GM23338 (cell line): ENCODE data around the gene RRAD. TPM values are rescaled to one million over a fixed set of nuclear protein-coding genes. Genes with fewer than 3 reads are reported as not detected.

ENCODE experiments used
- ATAC-seq: fragments of 200-7000 bp; cut with Tn5 transposase; 3 replicates; pipeline ENCODE4 v1.9.1; 2020
- DNase-seq: peaks from one replicate; pipeline ENCODE4 v3.0.0-alpha.2; 2015; ENCODE audit warnings: low spot score
- H2AFZ ChIP-seq: fragments of 200-600 bp; sonication (generic); 2 replicates; pipeline ENCODE4 v1.8.0; 2016; ENCODE audit warnings: antibody characterized with exemption, mild to moderate bottlenecking, moderate library complexity
- H3F3A ChIP-seq: fragments of 200-600 bp; sonication (generic); replicated peaks from 2 replicates; pipeline ENCODE4 v1.8.0; 2017; ENCODE audit warnings: antibody characterized with exemption, mixed run types, low read depth
- H3K27ac ChIP-seq: fragments of 200-600 bp; sonication (generic); 2 replicates; pipeline ENCODE4 v1.6.1; 2016; ENCODE audit warnings: low read depth
- H3K27me3 ChIP-seq: fragments of 200-600 bp; sonication (generic); 2 replicates; pipeline ENCODE4 v1.8.0; 2016; ENCODE audit warnings: mild to moderate bottlenecking, mixed run types, moderate library complexity; ENCODE audit not compliant: insufficient read depth
- H3K36me3 ChIP-seq: fragments of 200-600 bp; sonication (generic); 2 replicates; pipeline ENCODE4 v1.8.0; 2016; ENCODE audit warnings: mild to moderate bottlenecking; ENCODE audit not compliant: insufficient read depth
- H3K4me1 ChIP-seq: fragments of 200-600 bp; sonication (generic); 2 replicates; pipeline ENCODE4 v1.8.0; 2016; ENCODE audit warnings: mild to moderate bottlenecking, moderate library complexity; ENCODE audit not compliant: insufficient read depth
- H3K4me2 ChIP-seq: fragments of 200-600 bp; sonication (generic); 2 replicates; pipeline ENCODE4 v1.7.1; 2017; ENCODE audit warnings: mixed run types
- H3K4me3 ChIP-seq: fragments of 200-600 bp; sonication (generic); 2 replicates; pipeline ENCODE4 v1.6.1; 2016; ENCODE audit warnings: mixed run types
- H3K79me2 ChIP-seq: fragments of 200-600 bp; sonication (generic); replicated peaks from 2 replicates; pipeline ENCODE4 v1.8.0; 2017; ENCODE audit warnings: mild to moderate bottlenecking; ENCODE audit not compliant: insufficient read depth
- H3K9me2 ChIP-seq: fragments of 200-600 bp; sonication (generic); 2 replicates; pipeline ENCODE4 v1.8.0; 2017; ENCODE audit not compliant: insufficient read depth
- H4K20me1 ChIP-seq: fragments of 200-600 bp; sonication (generic); replicated peaks from 2 replicates; pipeline ENCODE4 v1.8.0; 2017; ENCODE audit warnings: mild to moderate bottlenecking; ENCODE audit not compliant: insufficient read depth
- H3K27ac Mint-ChIP-seq: 2 replicates; pipeline ENCODE4 v1.8.0; 2020; ENCODE audit warnings: inconsistent platforms, mild to moderate bottlenecking, moderate library complexity, mixed read lengths
- H3K27me3 Mint-ChIP-seq: 3 replicates; pipeline ENCODE4 v1.8.0; 2022; ENCODE audit warnings: low read depth, mild to moderate bottlenecking, moderate library complexity, mixed read lengths, inconsistent platforms; ENCODE audit not compliant: insufficient read depth, poor library complexity
- H3K36me3 Mint-ChIP-seq: 3 replicates; pipeline ENCODE4 v1.8.0; 2021; ENCODE audit warnings: low read depth, mild to moderate bottlenecking, inconsistent platforms, moderate library complexity, mixed read lengths
- H3K4me1 Mint-ChIP-seq: 3 replicates; pipeline ENCODE4 v1.8.0; 2020; ENCODE audit warnings: mild to moderate bottlenecking, inconsistent platforms, mixed read lengths
- H3K4me3 Mint-ChIP-seq: 3 replicates; pipeline ENCODE4 v1.8.0; 2021; ENCODE audit warnings: moderate library complexity, mild to moderate bottlenecking, inconsistent platforms, mixed read lengths
- H3K9me3 Mint-ChIP-seq: 3 replicates; pipeline ENCODE4 v1.8.0; 2020; ENCODE audit warnings: moderate library complexity, mild to moderate bottlenecking, inconsistent platforms, mixed read lengths
- CREB1 ChIP-seq: fragments of 250-450 bp; sonication (Bioruptor Pico); IDR thresholded peaks from 2 replicates; pipeline ENCODE4 v1.5.0; 2020; ENCODE audit warnings: low read depth, mild to moderate bottlenecking, moderate library complexity
- EZH2 ChIP-seq: fragments of 200-600 bp; sonication (generic); IDR thresholded peaks from one replicate; pipeline ENCODE4 v1.8.0; 2017; ENCODE audit warnings: antibody characterized with exemption, mild to moderate bottlenecking, low read depth; ENCODE audit not compliant: unreplicated experiment
- EZH2phosphoT487 ChIP-seq: fragments of 200-600 bp; sonication (generic); IDR thresholded peaks from one replicate; pipeline ENCODE4 v1.8.1; 2018; ENCODE audit warnings: antibody characterized with exemption; ENCODE audit not compliant: unreplicated experiment
- JUNB ChIP-seq: IDR thresholded peaks from one replicate; pipeline ENCODE4 v1.6.1; 2016; ENCODE audit warnings: antibody characterized with exemption; ENCODE audit not compliant: unreplicated experiment
- NANOG ChIP-seq: IDR thresholded peaks from 2 replicates; pipeline ENCODE4 v1.6.1; 2016; ENCODE audit warnings: antibody characterized with exemption, borderline replicate concordance
- POLR2AphosphoS5 ChIP-seq: IDR thresholded peaks from 2 replicates; pipeline ENCODE4 v1.6.1; 2016; ENCODE audit warnings: antibody characterized with exemption, low read depth
- STAT1 ChIP-seq: IDR thresholded peaks from one replicate; pipeline ENCODE4 v1.6.1; 2016; ENCODE audit warnings: antibody characterized with exemption; ENCODE audit not compliant: unreplicated experiment
- ZNF114 ChIP-seq: fragments of 250-450 bp; sonication (Bioruptor Pico); IDR thresholded peaks from 2 replicates; pipeline ENCODE4 v1.5.0; 2020; ENCODE audit warnings: mild to moderate bottlenecking, moderate library complexity
- ZNF331 ChIP-seq: fragments of 250-450 bp; sonication (Bioruptor Pico); IDR thresholded peaks from 2 replicates; pipeline ENCODE4 v1.5.0; 2020; ENCODE audit warnings: low read depth, mild to moderate bottlenecking, moderate library complexity
- polyA plus RNA-seq: library from polyadenylated mRNA; unstranded; fragments of >200 nt; fragmentation: Nextera tagmentation; extraction: Ambion mirVana; gene quantifications from 2 replicates; pipeline ENCODE4 v1.2.1, GENCODE V29; 2016
- total RNA-seq: library from RNA; depleted of rRNA; stranded (reverse); fragments of >200 nt; shearing (Covaris generic); gene quantifications from 2 replicates; pipeline ENCODE4 v1.2.3, GENCODE V29; 2014
- TF ChIP-seq, protein P1 (sequence below): IDR thresholded peaks from 2 replicates; pipeline ENCODE4 v1.6.1; 2016; ENCODE audit warnings: antibody characterized with exemption
- TF ChIP-seq, protein P2 (sequence below), 2 experiments: fragments of 200-600 bp in 1 of 2; sonication (generic) in 1 of 2; conservative IDR thresholded peaks; 2 replicates each; pipeline versions ENCODE4 v1.5.1 to v1.6.1; 2016 to 2017; ENCODE audit warnings: antibody characterized with exemption in 2 of 2, low read depth in 2 of 2, mild to moderate bottlenecking in 2 of 2, moderate library complexity in 1 of 2
- TF ChIP-seq, protein P3 (sequence below): fragments of 250-450 bp; sonication (Bioruptor Pico); IDR thresholded peaks from 2 replicates; pipeline ENCODE4 v1.5.0; 2020; ENCODE audit warnings: mild to moderate bottlenecking, moderate library complexity

The RRAD gene
- total and polyA plus RNA-seq, 2 experiments from 2014 or later = 0.18 TPM; not detected in 1

DNA sequence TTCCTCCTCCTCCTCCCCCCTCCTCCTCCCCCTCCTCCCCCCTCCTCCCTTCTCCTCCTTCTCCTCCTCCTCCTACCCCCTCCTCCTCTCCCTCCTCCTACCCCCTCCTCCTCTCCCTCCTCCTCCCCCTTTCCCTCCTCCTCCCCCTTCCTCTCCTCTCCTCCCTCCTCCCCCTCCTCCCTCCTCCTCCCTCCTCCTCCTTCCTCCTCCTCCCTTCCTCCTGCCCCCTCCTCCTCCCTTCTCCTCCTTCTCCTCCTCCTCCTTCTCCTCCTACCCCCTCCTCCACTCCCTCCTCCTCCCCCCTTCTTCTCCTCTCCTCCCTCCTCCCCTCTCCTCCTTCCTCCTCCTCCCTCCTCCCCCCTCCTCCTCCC, 51.7 kb downstream of the RRAD start:
- H3K9me3 Mint-ChIP-seq = no peaks in the 10 kb centered on the region
- Histone ChIP-seq H3K27me3 (no peaks in the 10 kb centered on the region), H4K20me1 (no peaks in the 10 kb centered on the region), H3K4me2 (no peak overlapping the region), H2AFZ (no peak overlapping the region), H3K4me1 (no peaks in the 10 kb centered on the region), H3F3A (peaks cover 10% of the 10 kb centered on the region; the same call in 1 of the 2 replicates), H3K27ac (no peak overlapping the region), H3K79me2 (no peaks in the 10 kb centered on the region), H3K4me3 (no peak overlapping the region), H3K36me3 (no peaks in the 10 kb centered on the region), H3K9me2 (no peaks in the 10 kb centered on the region)
- peaks cover 11% of the 10 kb centered on the region for H3K4me1 Mint-ChIP-seq
- no peak overlapping the region for H3K4me3 Mint-ChIP-seq
- DNase-seq (peak; percentile 15), ATAC-seq (no peak)
- H3K36me3 Mint-ChIP-seq = no peaks in the 10 kb centered on the region
- no peak overlapping the region for H3K27ac Mint-ChIP-seq
- TF ChIP-seq, protein P1, sequence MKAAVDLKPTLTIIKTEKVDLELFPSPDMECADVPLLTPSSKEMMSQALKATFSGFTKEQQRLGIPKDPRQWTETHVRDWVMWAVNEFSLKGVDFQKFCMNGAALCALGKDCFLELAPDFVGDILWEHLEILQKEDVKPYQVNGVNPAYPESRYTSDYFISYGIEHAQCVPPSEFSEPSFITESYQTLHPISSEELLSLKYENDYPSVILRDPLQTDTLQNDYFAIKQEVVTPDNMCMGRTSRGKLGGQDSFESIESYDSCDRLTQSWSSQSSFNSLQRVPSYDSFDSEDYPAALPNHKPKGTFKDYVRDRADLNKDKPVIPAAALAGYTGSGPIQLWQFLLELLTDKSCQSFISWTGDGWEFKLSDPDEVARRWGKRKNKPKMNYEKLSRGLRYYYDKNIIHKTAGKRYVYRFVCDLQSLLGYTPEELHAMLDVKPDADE = no peak
- TF ChIP-seq STAT1 (no peak), ZNF331 (CRISPR knock-in tag) (no peak), JUNB (no peak), EZH2 (no peak), EZH2phosphoT487 (no peak), POLR2AphosphoS5 (no peak), ZNF114 (no peak), CREB1 (no peak), NANOG (no peak)
- TF ChIP-seq, protein P2, sequence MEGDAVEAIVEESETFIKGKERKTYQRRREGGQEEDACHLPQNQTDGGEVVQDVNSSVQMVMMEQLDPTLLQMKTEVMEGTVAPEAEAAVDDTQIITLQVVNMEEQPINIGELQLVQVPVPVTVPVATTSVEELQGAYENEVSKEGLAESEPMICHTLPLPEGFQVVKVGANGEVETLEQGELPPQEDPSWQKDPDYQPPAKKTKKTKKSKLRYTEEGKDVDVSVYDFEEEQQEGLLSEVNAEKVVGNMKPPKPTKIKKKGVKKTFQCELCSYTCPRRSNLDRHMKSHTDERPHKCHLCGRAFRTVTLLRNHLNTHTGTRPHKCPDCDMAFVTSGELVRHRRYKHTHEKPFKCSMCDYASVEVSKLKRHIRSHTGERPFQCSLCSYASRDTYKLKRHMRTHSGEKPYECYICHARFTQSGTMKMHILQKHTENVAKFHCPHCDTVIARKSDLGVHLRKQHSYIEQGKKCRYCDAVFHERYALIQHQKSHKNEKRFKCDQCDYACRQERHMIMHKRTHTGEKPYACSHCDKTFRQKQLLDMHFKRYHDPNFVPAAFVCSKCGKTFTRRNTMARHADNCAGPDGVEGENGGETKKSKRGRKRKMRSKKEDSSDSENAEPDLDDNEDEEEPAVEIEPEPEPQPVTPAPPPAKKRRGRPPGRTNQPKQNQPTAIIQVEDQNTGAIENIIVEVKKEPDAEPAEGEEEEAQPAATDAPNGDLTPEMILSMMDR (conservative IDR thresholded peaks at IDR 0.05; ENCODE audit: low read depth in 2 of 2) = no peak
- TF ChIP-seq, protein P3, sequence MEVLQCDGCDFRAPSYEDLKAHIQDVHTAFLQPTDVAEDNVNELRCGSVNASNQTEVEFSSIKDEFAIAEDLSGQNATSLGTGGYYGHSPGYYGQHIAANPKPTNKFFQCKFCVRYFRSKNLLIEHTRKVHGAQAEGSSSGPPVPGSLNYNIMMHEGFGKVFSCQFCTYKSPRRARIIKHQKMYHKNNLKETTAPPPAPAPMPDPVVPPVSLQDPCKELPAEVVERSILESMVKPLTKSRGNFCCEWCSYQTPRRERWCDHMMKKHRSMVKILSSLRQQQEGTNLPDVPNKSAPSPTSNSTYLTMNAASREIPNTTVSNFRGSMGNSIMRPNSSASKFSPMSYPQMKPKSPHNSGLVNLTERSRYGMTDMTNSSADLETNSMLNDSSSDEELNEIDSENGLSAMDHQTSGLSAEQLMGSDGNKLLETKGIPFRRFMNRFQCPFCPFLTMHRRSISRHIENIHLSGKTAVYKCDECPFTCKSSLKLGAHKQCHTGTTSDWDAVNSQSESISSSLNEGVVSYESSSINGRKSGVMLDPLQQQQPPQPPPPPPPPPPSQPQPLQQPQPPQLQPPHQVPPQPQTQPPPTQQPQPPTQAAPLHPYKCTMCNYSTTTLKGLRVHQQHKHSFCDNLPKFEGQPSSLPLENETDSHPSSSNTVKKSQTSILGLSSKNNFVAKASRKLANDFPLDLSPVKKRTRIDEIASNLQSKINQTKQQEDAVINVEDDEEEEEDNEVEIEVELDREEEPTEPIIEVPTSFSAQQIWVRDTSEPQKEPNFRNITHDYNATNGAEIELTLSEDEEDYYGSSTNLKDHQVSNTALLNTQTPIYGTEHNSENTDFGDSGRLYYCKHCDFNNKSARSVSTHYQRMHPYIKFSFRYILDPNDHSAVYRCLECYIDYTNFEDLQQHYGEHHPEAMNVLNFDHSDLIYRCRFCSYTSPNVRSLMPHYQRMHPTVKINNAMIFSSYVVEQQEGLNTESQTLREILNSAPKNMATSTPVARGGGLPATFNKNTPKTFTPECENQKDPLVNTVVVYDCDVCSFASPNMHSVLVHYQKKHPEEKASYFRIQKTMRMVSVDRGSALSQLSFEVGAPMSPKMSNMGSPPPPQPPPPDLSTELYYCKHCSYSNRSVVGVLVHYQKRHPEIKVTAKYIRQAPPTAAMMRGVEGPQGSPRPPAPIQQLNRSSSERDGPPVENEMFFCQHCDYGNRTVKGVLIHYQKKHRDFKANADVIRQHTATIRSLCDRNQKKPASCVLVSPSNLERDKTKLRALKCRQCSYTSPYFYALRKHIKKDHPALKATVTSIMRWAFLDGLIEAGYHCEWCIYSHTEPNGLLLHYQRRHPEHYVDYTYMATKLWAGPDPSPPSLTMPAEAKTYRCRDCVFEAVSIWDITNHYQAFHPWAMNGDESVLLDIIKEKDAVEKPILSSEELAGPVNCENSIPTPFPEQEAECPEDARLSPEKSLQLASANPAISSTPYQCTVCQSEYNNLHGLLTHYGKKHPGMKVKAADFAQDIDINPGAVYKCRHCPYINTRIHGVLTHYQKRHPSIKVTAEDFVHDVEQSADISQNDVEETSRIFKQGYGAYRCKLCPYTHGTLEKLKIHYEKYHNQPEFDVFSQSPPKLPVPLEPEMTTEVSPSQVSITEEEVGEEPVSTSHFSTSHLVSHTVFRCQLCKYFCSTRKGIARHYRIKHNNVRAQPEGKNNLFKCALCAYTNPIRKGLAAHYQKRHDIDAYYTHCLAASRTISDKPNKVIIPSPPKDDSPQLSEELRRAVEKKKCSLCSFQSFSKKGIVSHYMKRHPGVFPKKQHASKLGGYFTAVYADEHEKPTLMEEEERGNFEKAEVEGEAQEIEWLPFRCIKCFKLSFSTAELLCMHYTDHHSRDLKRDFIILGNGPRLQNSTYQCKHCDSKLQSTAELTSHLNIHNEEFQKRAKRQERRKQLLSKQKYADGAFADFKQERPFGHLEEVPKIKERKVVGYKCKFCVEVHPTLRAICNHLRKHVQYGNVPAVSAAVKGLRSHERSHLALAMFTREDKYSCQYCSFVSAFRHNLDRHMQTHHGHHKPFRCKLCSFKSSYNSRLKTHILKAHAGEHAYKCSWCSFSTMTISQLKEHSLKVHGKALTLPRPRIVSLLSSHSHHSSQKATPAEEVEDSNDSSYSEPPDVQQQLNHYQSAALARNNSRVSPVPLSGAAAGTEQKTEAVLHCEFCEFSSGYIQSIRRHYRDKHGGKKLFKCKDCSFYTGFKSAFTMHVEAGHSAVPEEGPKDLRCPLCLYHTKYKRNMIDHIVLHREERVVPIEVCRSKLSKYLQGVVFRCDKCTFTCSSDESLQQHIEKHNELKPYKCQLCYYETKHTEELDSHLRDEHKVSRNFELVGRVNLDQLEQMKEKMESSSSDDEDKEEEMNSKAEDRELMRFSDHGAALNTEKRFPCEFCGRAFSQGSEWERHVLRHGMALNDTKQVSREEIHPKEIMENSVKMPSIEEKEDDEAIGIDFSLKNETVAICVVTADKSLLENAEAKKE = no peak
- peaks cover 10% of the 10 kb centered on the region for H3K27me3 Mint-ChIP-seq
